Colonic mucosa (tissue), 4 donors: ENCODE results near the gene ZDHHC15. TPM values are rescaled to one million over a fixed set of nuclear protein-coding genes. Genes with fewer than 3 reads are reported as not detected.
"Not testable (repeated sequence)": the region's sequence is repeated elsewhere in the genome, so short reads cannot be mapped to it uniquely, and the experiment has no call there.

Experiments used
- DNase-seq: peaks from one replicate; pipeline ENCODE4 v3.0.0-alpha.2; 2020
- H3K27ac ChIP-seq: fragments of 200-600 bp; one replicate; pipeline ENCODE4 v1.8.0; 2021
- H3K27me3 ChIP-seq: fragments of 200-600 bp; one replicate; pipeline ENCODE4 v1.8.0; 2021
- H3K36me3 ChIP-seq: fragments of 200-600 bp; one replicate; pipeline ENCODE4 v1.8.0; 2021
- H3K4me1 ChIP-seq: fragments of 200-600 bp; one replicate; pipeline ENCODE4 v1.8.0; 2021; ENCODE audit warnings: mild to moderate bottlenecking
- H3K4me3 ChIP-seq: fragments of 200-600 bp; one replicate; pipeline ENCODE4 v1.8.0; 2021
- H3K9ac ChIP-seq, 2 donors: one replicate each; pipeline ENCODE4 v1.7.0; 2013; ENCODE audit warnings: control low read depth in 2 of 2, low read depth in 2 of 2, low read length in 2 of 2
- H3K9me3 ChIP-seq: fragments of 200-600 bp; one replicate; pipeline ENCODE4 v1.8.0; 2021
- intact Hi-C: fragments of 100-400 bp; cut with DNase I; formaldehyde crosslinking; loops from one replicate; pipeline ENCODE4 v1.14.1; 2022
- total RNA-seq, 2 donors: library from RNA; stranded (reverse); fragmentation: NEBNext Ultra II Directional in 1 of 2; extraction: Animal tissue kit (Norgen Biotek cat#: 25700) in 1 of 2; gene quantifications; one replicate each; pipeline ENCODE4 v1.2.1, GENCODE V29; 2021
- TF ChIP-seq, protein P1 (sequence below): fragments of 200-600 bp; IDR thresholded peaks from one replicate; pipeline ENCODE4 v1.8.0; 2022; ENCODE audit warnings: antibody characterized with exemption, mild to moderate bottlenecking
- donor health status: healthy.
- donor health status: DM: no; HTN: no; CAD: no.
- donor health status: DM: no; HTN: no; CAD: no.

Gene ZDHHC15
- total RNA-seq, 2 donors from 2014 or later, result 0.17 to 0.35 TPM

DNA sequence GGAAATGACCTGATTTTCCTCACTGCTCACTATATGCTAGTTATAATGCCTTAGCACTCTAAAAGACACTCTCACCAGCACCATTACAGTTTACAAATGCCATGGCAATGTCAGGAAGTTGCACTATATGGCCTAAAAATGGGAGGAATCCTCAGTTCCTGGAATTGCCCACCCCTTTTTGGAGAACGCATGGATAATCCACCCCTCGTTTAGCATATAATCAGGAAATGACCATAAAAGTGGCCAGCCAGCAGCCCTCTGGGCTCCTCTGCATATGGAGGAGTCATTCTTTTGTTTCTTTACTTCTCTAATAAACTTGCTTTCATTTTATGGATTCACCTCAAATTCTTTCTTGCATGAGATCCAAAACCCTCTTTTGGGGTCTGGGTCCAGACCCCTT, 156.0 kb downstream of the ZDHHC15 start:
- no peaks in the 10 kb centered on the region for H3K27me3 ChIP-seq
- H3K9ac ChIP-seq, result no peak overlapping the region
- no peak overlapping the region for H3K4me3 ChIP-seq
- H3K36me3 ChIP-seq, result no peaks in the 10 kb centered on the region
- intact Hi-C loops, result no loop called here
- no peaks in the 10 kb centered on the region for H3K9me3 ChIP-seq
- no peak for DNase-seq
- TF ChIP-seq, protein P1, sequence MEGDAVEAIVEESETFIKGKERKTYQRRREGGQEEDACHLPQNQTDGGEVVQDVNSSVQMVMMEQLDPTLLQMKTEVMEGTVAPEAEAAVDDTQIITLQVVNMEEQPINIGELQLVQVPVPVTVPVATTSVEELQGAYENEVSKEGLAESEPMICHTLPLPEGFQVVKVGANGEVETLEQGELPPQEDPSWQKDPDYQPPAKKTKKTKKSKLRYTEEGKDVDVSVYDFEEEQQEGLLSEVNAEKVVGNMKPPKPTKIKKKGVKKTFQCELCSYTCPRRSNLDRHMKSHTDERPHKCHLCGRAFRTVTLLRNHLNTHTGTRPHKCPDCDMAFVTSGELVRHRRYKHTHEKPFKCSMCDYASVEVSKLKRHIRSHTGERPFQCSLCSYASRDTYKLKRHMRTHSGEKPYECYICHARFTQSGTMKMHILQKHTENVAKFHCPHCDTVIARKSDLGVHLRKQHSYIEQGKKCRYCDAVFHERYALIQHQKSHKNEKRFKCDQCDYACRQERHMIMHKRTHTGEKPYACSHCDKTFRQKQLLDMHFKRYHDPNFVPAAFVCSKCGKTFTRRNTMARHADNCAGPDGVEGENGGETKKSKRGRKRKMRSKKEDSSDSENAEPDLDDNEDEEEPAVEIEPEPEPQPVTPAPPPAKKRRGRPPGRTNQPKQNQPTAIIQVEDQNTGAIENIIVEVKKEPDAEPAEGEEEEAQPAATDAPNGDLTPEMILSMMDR, result no peak
- no peak overlapping the region for H3K27ac ChIP-seq
- no peaks in the 10 kb centered on the region for H3K4me1 ChIP-seq

DNA sequence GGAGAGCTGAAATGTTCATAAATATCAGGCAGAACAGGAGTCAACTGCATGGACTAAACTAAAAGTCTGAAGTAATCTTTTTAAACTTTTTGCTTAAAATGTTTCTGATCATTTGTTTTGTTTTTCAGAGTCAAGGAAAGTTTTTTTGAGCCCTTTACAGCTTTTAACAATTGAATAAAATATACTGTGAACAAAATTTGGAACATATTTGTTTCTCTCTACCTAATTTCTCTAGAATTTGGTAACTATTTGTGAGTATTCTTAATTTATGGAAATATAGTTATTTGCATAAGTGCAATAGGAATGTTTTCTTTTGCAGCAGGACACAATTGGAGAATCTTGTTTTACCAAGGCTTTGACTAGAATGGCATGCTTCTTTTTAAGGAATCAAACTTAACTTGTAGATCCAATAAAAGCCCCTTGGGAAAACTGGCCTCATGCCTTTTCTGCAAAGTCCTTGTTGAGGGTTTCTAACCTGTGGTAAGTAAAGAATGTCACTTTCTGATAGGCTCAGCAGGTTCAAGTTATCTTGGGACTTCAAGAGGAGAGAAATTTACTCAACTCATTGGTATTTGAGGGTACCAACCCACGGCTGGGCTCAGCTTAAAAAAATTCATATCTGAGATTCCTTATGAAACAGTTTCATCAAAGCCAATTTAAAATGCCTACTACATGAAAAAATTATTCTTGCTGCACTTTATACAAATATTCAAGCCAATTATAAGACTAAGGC, 157.4 kb downstream of the ZDHHC15 start:
- H3K4me1 ChIP-seq, result no peaks in the 10 kb centered on the region
- no peak overlapping the region for H3K4me3 ChIP-seq
- H3K27me3 ChIP-seq, result no peaks in the 10 kb centered on the region
- no peak overlapping the region for H3K9ac ChIP-seq
- intact Hi-C loops, result no loop called here
- TF ChIP-seq, protein P1, result no peak
- H3K36me3 ChIP-seq, result no peaks in the 10 kb centered on the region
- H3K9me3 ChIP-seq, result no peaks in the 10 kb centered on the region
- no peak for DNase-seq
- no peak overlapping the region for H3K27ac ChIP-seq

DNA sequence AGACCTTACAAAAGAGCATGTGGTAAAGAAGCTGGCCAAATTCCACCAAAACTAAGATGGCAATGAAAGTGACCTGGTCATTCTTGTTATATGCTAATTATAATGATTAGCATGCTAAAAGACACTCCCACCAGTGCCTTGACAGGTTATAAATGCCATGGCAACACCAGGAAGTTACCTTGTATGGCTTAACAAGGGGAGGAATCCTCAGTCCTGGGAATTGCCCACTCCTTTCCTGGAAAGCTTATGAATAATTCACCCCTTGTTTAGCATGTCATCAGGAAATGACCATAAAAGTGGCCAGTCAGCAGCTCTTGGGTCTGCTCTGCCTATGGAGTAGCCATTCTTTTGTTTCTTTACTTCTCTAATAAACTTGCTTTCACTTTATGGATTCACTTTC, 161.0 kb downstream of the ZDHHC15 start:
- intact Hi-C loops, result no loop called here
- no peak overlapping the region for H3K27ac ChIP-seq
- no peaks in the 10 kb centered on the region for H3K9me3 ChIP-seq
- no peaks in the 10 kb centered on the region for H3K27me3 ChIP-seq
- H3K36me3 ChIP-seq, result no peaks in the 10 kb centered on the region
- H3K9ac ChIP-seq, result no peak overlapping the region
- H3K4me3 ChIP-seq, result no peak overlapping the region
- H3K4me1 ChIP-seq, result no peaks in the 10 kb centered on the region
- TF ChIP-seq, protein P1, result no peak
- no peak for DNase-seq

DNA sequence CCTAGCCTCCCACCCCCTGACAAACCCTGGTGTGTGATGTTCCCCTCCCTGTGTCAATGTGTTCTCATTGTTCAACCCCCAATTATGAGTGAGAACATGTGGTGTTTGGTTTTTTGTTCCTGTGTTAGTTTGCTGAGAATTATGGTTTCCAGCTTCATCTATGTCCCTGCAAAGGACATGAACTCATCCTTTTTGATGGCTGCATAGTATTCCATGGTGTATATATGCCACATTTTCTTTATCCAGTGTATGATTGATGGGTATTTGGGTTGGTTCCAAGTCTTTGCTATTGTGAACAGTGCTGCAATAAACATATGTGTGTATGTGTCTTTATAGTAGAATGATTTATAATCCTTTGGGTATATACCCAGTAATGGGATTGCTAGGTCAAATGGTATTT, 174.2 kb downstream of the ZDHHC15 start:
- H3K36me3 ChIP-seq, intact Hi-C loops, H3K27ac ChIP-seq, H3K9ac ChIP-seq, H3K9me3 ChIP-seq, H3K27me3 ChIP-seq, H3K4me1 ChIP-seq, H3K4me3 ChIP-seq, DNase-seq: not testable (repeated sequence)

DNA sequence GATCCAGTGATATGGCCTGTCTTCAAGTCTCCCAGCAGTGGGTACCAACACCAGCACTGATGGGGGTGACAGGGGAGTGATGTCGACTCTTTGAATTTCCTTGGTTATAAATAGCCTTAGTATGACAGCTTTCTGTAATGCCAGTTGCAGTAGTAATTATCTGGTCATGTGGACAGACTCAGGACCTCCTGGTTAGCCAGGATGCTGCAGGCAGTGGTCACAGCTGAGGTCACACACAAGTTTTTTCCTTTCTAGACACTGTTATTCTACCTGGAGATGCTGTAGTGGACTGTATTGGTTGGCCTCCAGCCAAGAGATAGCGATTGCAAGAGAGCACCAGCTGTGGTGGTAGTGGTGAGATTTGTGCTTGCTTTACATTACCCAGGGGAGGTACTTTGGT, 185.3 kb downstream of the ZDHHC15 start:
- Histone ChIP-seq H3K9ac (no peak overlapping the region), H3K36me3 (no peaks in the 10 kb centered on the region), H3K4me3 (no peak overlapping the region), H3K9me3 (no peaks in the 10 kb centered on the region), H3K4me1 (no peaks in the 10 kb centered on the region), H3K27ac (no peak overlapping the region), H3K27me3 (no peaks in the 10 kb centered on the region)
- TF ChIP-seq, protein P1, result no peak
- no peak for DNase-seq
- intact Hi-C loops, result no loop called here

DNA sequence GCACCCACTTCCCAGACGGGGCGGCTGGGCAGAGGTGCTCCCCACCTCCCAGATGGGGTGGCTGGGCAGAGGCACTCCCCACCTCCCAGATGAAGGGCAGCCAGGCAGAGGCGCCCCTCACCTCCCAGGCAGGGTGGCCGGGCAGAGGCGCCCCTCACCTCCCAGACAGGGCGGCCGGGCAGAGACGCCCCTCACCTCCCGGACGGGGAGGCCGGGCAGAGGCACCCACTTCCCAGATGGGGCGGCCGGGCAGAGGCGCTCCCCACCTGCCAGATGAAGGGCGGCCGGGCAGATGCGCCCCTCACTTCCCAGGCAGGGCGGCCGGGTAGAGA, 187.7 kb downstream of the ZDHHC15 start:
- intact Hi-C loops, result no loop called here
- DNase-seq, result no peak
- no peak overlapping the region for H3K27ac ChIP-seq

DNA sequence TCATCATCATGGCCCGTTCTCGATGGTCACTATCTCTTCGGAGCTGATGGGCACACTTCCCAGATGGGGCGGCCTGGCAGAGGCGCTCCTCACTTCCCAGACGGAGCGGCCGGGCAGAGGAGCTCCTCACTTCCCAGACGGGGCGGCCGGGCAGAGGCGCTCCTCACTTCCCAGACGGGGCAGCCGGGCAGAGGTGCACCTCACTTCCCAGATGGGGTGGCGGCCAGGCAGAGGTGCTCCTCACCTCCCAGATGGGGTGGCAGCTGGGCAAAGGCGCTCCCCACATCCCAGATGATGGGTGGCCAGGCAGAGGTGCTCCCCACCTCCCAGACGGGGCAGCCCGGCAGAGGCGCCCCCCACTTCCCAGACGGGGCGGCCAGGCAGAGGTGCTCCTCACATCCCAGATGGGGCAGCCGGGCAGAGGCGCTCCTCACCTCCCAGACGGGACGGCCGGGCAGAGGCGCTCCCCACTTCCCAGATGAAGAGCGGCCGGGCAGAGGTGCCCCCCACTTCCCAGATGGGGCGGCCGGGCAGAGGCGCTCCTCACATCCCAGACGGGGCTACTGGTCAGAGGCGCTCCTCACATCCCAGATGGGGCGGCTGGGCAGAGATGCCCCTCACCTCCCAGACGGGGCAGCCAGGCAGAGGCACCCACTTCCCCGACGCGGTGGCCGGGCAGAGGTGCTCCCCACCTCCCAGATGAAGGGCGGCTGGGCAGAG, 188.3 kb downstream of the ZDHHC15 start:
- H3K36me3 ChIP-seq, intact Hi-C loops: not testable (repeated sequence)

More for the DNA sequence above, 187.7 kb downstream of the ZDHHC15 start:
- Histone ChIP-seq H3K27me3 (no peaks in the 10 kb centered on the region), H3K4me3 (no peak overlapping the region), H3K9me3 (no peaks in the 10 kb centered on the region), H3K36me3 (no peaks in the 10 kb centered on the region), H3K9ac (no peak overlapping the region), H3K4me1 (no peaks in the 10 kb centered on the region)
- TF ChIP-seq, protein P1, result no peak

More for the DNA sequence above, 188.3 kb downstream of the ZDHHC15 start:
- H3K4me1 ChIP-seq, H3K4me3 ChIP-seq, H3K9ac ChIP-seq, H3K9me3 ChIP-seq, DNase-seq, H3K27ac ChIP-seq, H3K27me3 ChIP-seq: not testable (repeated sequence)
